ENCODE data around the gene STRIP1. TPM values are rescaled to one million over a fixed set of nuclear protein-coding genes. Genes with fewer than 3 reads are reported as not detected.

Gene STRIP1
- total RNA-seq, 4 donors from 2014 or later, result 25.9 to 44.4 (median 34.8) TPM

DNA sequence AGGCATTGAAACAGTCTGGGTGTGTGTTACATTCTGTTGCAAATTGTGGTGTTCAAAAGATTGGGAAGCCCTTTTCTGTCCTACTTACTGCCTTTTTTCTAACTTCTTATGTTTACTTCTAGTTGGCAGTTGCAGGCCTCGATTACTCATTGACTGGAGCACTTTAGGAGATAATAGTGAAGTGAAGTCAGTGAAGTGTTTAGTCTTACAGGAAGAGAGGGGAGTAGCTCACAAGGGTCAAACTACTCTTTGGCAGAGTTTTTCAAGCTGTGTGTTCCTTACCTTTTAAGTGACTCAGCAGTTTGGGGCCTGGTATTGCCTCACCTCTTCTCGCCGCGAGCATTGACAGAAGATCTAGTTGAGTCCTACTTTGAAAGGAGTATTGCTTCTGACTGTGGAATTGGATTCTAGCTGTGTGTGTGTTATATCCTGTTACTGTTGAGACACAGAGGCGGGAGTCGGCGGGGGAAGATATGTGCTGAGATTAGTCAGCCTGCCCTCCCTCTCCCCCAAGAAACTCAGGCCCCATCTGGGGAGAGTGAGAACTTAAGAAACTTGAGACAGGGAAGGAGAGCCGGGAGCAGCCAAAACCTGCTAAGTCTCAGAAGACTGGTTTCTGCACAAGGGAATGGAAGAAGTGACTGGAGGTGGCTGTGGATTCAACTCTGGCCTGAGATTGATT lies 30.5 kb upstream of the STRIP1 start:
- peak overlapping the region; percentile 4 to 45 (median 30) for H3K4me3 ChIP-seq
- DNase-seq, result no peak
- 5 to 6% methylated on average over 5 to 8 of the region's 8 CpGs for WGBS, 2 donors
- no peaks in the 10 kb centered on the region for H3K9me3 ChIP-seq
- H3K27me3 ChIP-seq, result no peaks in the 10 kb centered on the region
- intact Hi-C loops (cut with DNase I), result no loop called here
- H3K36me3 ChIP-seq, result peaks cover 0 to 3% (median under 1%) of the 10 kb centered on the region in 3 donors
- TF ChIP-seq, protein P1, sequence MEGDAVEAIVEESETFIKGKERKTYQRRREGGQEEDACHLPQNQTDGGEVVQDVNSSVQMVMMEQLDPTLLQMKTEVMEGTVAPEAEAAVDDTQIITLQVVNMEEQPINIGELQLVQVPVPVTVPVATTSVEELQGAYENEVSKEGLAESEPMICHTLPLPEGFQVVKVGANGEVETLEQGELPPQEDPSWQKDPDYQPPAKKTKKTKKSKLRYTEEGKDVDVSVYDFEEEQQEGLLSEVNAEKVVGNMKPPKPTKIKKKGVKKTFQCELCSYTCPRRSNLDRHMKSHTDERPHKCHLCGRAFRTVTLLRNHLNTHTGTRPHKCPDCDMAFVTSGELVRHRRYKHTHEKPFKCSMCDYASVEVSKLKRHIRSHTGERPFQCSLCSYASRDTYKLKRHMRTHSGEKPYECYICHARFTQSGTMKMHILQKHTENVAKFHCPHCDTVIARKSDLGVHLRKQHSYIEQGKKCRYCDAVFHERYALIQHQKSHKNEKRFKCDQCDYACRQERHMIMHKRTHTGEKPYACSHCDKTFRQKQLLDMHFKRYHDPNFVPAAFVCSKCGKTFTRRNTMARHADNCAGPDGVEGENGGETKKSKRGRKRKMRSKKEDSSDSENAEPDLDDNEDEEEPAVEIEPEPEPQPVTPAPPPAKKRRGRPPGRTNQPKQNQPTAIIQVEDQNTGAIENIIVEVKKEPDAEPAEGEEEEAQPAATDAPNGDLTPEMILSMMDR (IDR thresholded peaks at IDR 0.05), result no peak
- peak in 3 of 4 donors; percentile 9 to 30 (median 14) for TF ChIP-seq POLR2A (IDR thresholded peaks at IDR 0.05)
- H3K4me1 ChIP-seq, result peaks cover 21 to 54% (median 34%) of the 10 kb centered on the region in 3 donors
- H3K27ac ChIP-seq, result peak overlapping the region; percentile 72 to 90 (median 89)

DNA sequence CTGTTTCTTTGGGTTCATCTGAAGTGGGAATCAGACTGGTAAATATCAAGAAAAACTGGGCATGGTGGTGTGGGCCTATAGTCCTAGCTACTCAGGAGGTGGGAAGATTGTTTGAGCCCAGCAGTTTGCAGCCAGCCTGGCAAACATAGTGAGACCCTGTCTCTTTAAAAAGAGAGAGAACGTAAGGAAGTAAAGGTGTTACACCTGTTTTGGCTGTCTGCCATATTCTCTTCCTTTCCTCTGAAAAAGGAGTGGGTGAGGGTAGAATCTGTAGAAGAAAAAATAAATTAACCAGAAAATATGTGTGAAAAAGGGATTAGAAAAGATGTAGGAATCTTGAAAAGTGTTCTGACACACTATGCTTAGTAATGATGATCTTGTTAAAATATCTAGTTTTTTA lies 29.8 kb upstream of the STRIP1 start:
- intact Hi-C loops (cut with DNase I), result no loop called here
- Histone ChIP-seq H3K27ac (peak overlapping the region; percentile 72 to 90 (median 89)), H3K36me3 (peaks cover 0 to 10% (median 4%) of the 10 kb centered on the region in 3 donors), H3K9me3 (no peaks in the 10 kb centered on the region), H3K27me3 (no peaks in the 10 kb centered on the region), H3K4me1 (peaks cover 21 to 54% (median 34%) of the 10 kb centered on the region in 3 donors), H3K4me3 (peak overlapping the region; percentile 4 to 45 (median 30))
- DNase-seq, result no peak
- WGBS, 2 donors, result 12 to 42% methylated on average over 1 of the region's 1 CpG
- TF ChIP-seq POLR2A (IDR thresholded peaks at IDR 0.05), result no peak
- TF ChIP-seq, protein P1 (IDR thresholded peaks at IDR 0.05), result no peak

DNA sequence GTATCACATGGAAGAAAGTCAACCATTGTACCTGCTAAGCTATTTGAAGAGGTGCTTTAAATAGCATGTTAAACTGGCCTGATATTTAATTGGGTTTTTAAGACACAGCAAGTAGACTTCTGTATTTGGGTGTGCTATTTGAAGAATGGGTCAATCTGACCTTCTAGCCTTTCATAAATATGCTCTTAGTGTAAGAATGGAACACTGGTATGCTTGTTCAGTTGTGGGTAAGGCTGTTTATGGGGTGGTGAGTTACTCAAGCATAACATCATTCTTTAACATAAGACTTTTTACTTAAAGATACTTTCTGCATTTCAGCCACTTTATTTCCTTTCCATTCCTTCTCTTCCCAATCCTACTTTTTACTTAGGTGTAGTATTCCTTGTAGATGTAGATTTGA lies 28.5 kb upstream of the STRIP1 start:
- H3K36me3 ChIP-seq, result peaks cover 6 to 23% (median 6%) of the 10 kb centered on the region in 3 donors
- TF ChIP-seq POLR2A (IDR thresholded peaks at IDR 0.05), result no peak
- TF ChIP-seq, protein P1 (IDR thresholded peaks at IDR 0.05), result no peak
- intact Hi-C loops (cut with DNase I), result no loop called here

DNA sequence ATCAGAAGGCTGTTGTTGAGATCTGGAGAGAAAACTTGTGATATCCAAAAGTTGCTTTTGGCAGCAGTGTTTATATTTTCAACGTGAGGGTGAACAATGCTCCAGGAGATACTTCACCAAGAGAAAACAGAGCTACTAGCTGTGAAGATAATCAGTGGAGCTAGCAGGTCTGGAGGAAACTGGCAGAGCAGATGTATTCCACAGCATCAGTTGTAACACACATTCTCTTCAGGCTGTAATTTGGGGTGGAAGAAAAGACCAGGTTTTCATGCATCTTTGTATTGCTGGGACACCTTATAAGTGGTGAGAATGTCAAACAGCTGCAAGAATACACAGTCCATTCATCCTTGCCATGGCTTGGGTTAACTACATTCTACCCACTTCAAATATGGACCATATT lies 27.9 kb upstream of the STRIP1 start:
- Histone ChIP-seq H3K27ac (no peak overlapping the region), H3K27me3 (no peaks in the 10 kb centered on the region), H3K4me3 (no peak overlapping the region), H3K4me1 (peaks cover 21 to 54% (median 34%) of the 10 kb centered on the region in 3 donors), H3K9me3 (no peaks in the 10 kb centered on the region), H3K36me3 (peaks cover 6 to 28% (median 8%) of the 10 kb centered on the region in 3 donors)
- no peak for DNase-seq
- 47 to 55% methylated on average over 1 of the region's 1 CpG for WGBS, 2 donors
- TF ChIP-seq POLR2A (IDR thresholded peaks at IDR 0.05), result no peak
- TF ChIP-seq, protein P1 (IDR thresholded peaks at IDR 0.05), result no peak
- intact Hi-C loops (cut with DNase I), result no loop called here

More for the DNA sequence above, 28.5 kb upstream of the STRIP1 start:
- H3K27me3 ChIP-seq, result no peaks in the 10 kb centered on the region
- peaks cover 21 to 54% (median 34%) of the 10 kb centered on the region in 3 donors for H3K4me1 ChIP-seq
- H3K9me3 ChIP-seq, result no peaks in the 10 kb centered on the region
- H3K27ac ChIP-seq, result no peak overlapping the region
- no peak overlapping the region for H3K4me3 ChIP-seq
- DNase-seq, result no peak

DNA sequence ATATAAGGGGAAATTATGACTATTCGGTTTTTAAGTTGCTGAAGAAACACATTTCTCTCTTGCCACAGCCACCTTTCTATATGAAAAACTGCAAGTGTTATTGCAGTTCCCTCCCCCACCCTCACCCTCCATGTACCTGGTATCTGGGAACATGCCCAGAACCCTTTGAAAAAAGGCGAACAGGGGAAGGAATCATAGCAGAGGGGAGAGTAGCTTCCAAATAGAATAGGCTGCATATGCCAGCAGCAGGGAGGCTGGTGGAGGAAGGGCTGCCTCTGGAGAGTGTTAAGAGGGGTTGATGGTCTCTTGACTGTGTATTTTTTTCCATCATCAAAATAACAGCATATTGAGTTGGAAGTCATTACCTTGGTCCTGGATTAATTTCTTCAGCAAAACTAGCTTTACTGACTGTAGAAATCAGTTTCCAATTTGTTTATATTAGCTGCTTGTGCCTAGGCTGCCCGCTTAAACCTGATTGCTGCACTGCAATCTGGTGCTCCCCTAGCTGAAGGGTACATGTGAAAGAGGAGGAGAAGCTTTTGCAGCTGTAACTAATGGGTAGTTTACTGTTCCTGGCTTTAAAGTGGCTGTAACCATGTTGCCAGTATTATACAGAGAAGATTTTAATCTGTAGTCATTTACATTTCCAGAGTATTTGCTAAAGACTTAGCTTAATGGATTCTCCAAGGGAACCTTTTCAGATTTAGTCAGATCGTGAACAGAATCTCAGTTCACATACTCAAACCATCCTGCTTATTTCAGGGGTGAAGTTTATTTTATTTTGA lies 27.2 kb upstream of the STRIP1 start:
- Histone ChIP-seq H3K36me3 (peaks cover 6 to 35% (median 12%) of the 10 kb centered on the region in 3 donors), H3K4me1 (peaks cover 21 to 52% (median 34%) of the 10 kb centered on the region in 3 donors), H3K27ac (no peak overlapping the region), H3K9me3 (no peaks in the 10 kb centered on the region), H3K27me3 (no peaks in the 10 kb centered on the region), H3K4me3 (no peak overlapping the region)
- TF ChIP-seq, protein P1 (IDR thresholded peaks at IDR 0.05), result no peak
- no peak for TF ChIP-seq POLR2A (IDR thresholded peaks at IDR 0.05)
- intact Hi-C loops (cut with DNase I), result no loop called here
- DNase-seq, result no peak
- WGBS, 2 donors, result 64 to 66% methylated on average over 4 of the region's 4 CpGs
